Activated effector memory CD4-positive, alpha-beta T cell treated with Interleukin-2 at 50 U/mL for 16 hours (primary cell): ENCODE results near the gene TCF15.

Source experiments
- DNase-seq: peaks from one replicate; pipeline ENCODE4 v3.0.0-alpha.2; 2020

The TCF15 gene

DNA sequence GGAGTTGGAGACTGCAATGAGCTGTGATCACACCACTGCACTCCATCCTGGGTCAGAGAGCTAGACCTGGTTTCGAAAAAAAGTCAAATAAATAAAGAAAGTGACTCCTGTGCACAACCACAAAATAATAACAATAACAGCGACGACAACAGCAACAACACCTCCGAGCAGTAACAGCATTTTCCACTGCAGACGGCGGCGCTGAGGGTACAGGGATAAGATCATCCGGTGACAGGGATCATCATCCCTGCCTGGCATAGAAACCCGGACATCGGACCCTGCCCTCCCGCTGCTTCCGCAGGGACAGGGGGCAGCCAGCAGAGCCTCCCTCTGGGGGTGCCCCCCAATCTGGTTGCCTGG lies 31.4 kb upstream of the TCF15 start:
- DNase-seq: no peak

DNA sequence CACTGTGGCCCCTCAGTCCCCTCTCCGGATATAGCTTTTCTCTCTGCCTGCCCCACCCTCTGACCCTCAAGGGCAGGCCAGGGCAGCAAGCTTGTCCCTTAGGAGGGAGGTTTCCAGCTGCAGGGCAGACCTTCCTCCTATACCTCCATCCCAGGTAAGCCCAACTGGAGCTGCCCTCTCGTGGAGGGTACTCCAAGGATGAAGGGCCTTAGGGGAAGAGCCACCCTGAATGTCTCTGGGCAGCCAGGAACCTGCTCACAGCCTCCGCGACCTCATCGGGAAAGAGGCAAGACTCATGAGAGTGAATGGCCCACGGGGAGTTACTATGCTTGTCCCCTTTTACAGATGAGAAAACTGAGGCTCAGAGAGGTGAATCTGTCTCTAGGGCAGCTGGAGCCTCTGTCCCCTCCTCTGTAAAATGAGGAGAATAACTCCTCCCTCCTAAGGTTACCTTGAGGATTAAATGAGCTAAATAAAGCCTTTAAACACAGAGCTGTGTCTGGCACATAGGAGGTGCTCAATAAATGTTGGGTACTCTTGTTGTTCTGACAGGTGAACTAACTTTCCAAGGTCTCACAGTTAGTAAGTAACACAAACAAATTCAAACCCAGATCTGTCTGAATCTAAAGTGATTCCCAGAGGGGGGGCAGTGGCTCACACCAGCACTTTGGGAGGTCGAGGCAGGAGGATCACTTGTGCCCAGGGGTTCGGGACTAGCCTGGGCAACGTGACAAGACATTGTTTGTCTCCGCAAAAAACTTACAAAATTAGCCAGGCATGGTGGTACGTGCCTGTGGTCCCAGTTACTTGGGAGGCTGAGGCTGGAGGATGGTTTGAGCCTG lies 30.8 kb upstream of the TCF15 start:
- no peak for DNase-seq

DNA sequence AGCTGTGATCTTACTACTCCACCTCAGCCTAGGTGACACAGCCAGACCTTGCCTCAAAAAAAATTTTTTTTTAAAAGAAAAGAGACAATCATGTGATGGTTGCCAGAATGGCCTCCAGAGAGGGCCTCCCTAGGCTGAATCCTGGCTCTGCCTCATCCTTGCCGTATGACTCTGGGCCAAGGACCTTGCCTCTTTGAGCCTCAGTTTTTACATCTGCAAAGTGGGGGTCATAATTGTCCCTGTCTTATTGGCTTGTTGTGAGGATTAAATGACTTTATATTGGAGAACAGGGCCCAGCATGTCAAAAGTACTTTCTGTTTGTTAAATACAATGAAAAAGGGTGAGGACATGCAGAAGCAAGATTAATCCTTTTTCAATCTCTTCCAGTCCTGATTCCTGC lies 28.5 kb upstream of the TCF15 start:
- no peak for DNase-seq

DNA sequence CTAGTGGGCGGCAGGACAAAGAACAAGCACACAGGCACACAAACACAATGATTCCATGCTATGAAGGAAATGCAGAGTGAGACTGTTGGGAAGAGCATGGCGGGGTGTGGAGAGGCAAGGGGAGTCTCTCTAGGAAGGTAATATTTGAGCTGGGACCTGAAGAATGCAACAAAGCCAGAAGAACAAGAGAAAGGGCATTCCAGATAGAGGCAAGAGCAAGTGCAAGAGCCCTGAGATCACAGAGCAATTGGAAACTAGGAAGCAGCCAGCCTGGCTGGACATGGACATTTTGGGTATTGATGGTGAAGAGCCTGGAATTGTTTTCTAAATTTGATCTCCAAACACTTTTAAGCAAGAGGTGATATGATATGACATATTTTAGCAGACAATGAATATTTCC lies 27.4 kb upstream of the TCF15 start:
- DNase-seq: no peak

DNA sequence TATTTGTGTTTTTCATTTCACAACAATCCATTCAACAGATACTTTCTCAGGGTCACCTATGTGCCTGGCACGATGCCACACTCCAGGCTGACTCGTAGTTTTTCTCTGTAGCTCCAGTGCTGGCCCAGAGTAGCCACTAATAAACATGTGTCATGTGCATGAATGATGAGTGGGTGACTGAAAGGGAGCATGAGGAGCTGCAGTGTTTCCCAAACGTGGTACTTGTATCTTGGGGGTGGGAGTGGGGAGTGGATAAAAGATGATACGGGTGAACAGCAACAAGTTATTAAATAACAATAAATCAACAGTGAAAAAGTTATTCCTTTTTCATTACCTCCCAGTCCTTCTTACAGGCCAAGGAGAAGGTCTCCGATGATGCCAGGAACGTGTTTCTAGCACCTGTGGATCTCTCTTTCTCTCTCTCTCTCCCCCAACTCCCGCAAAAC lies 25.8 kb upstream of the TCF15 start:
- no peak for DNase-seq

DNA sequence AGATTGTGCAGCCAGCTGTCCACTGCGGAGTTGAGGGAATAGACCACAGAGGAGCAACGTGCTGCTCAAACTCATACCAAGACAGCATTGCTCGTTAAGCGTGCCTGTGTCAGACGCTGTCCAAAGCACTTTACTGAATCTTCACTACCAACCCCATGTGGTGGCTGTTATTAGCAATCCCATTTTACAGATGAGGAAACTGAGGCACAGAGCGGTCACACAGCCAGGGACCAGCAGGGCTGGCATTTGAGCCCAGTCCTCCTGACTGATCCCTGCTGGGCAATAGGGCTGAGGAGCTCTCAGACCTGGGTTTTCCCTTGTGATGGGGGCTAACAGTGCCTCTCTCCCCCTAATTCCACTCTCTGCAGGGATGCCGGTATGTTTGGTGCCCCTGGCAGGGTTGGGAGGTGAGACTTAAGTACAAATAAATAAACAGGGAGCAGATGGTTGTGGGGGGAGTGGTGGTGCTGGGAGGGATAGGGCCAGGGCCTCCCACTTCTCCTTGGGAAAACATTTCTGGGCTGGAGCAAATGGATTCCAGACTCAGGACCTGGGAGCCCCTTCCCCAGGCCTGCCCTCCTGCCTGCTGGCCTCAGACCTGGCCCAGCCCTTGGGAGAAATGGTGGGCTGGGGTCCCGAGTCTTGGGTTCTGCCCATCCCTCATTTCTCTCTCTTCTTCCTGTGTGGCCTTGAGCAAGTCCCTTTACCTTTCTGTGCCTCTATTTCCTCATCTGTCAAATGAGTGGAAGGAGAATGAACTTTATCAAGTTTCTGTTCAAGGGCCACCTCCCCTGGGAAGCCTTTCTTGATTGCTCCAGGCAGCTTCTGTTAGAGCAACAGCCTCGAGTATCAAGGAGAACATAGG lies 25.2 kb upstream of the TCF15 start:
- no peak for DNase-seq

DNA sequence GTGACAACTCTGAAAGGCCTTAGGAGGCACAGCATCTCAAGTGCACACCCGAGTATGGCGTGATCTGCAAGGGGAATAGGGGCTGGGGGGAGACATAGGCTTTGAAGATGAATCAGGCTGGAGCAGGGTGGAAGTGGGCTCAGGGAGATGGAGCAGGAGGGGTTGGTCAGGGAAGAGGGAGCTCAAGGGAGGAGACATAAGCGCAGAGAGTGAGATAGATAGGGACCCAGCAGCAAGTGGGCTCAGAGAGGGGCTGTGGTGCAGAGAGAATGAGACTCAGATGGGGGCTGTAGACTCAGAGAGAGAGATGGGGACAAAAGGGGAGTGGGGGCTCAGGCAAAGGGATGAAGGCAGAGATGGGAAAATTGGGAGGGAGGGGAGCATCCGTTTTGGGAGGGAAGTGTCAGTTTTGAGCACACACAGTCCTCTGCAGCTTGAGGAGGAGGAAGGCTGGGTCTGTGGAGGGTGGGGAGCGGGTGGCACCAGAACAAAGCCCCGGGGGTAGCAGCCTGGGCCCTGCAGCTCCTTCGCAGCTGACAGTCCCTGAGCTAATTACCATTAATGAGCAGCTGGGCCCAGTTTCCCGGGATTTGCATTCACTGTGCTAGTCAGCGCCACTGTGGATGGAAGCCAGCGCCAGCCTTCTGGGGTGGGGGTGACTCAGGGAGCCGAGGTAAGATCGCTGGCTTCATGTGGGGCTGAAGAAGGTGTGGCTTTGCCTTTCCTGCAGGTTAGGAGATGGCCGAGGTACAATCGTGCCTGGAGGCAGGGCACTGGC lies 24.2 kb upstream of the TCF15 start:
- no peak for DNase-seq

DNA sequence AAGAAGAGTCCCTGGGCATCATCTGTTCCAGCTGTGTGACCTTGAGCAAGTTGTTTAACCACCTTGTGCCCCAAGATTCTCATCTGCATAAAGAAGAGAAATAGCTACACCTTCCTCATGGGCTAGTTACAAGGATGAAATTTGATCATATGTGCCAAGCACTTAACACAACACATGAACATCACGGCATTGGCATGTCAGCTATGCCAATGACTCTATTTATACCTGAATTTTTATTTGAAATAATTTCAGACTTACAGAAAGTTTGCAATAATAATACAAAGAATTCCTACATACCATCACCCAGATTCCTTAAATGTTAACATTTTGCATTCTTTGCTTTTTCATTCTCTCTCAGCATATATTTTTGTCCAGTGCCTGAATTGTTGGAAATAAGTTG lies 21.0 kb upstream of the TCF15 start:
- DNase-seq: no peak

DNA sequence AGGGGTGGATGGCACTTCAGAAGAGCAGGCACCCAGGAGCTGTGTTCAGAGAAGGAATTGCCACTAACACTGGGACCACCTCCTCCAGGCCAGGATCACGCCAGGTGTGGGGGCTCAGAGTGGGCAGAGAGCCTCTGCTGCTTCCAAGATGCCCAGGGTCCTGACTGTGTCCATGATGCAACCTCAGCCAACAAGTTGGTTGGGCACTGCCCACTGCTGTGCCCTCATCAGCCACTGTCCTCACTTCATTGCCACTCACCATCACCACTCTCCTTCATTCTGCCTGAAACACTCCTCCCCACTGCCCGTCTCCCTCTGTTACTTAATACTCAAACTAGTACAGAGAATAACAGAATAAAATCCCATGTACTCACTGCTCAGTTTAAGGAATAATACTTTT lies 16.5 kb upstream of the TCF15 start:
- DNase-seq: no peak

DNA sequence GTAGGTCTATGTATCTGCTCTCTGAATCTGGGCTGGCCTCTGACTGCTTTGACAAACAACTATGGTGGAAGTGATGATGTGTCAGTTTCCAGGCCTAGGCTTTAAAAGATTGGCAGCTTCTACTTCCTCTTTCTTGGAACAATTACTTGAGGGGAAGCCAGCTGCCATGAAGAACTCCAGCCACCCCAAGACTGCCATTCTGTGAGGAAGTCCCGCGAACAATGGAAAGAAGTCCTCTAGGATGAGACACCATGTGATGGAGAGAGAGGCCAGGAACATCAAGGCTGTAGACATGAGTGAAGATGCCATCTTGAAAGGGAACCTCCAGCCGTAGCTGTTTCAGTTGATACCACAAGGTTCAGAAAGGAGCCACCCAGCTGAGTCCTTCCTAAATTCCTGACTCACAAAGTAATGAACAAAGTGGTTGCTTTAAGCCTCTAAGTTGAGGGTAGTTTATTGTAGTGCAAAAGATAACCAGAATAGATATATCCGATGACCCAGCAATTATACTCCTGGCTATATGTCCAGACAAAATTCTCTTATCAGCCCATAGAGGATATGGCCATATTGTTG lies 15.3 kb upstream of the TCF15 start:
- DNase-seq: no peak

DNA sequence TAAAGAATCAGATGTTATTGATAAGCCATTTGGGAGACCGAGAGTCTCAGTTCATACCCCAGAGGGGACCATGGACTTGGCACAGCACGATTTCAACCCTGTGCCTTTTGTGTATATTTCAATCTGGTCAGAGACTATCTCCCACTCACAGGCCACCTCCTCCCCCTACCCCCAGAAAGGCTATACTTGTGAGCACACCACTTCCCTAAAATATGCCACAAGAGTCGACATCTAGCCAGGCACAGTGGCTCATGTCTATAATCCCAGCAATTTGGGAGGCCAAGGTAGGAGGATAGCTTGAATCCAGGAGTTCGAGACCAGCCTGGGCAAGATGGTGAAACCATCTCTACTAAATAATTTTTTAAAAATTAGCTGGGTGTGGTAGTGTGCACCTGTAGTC lies 13.6 kb upstream of the TCF15 start:
- DNase-seq: no peak

DNA sequence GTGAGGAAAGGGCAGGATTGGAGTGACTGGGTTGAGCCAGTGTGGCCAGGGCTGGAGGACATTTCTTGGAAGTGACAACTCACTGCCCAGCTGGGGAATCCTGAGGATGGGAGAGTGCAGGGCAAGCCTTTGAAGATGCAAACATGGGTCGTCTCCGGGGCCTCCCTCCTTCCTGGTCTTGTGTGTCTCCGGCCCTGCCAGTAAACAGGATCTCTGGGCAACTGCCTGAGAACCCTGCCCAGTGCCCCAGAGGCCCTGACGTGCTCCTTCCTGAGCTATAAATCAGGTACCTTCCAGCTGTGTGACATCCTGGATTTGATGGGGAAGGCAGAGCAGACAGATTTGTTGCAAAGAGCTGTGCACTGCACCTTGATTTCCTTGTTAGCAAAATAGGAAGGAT lies 12.9 kb upstream of the TCF15 start:
- no peak for DNase-seq

DNA sequence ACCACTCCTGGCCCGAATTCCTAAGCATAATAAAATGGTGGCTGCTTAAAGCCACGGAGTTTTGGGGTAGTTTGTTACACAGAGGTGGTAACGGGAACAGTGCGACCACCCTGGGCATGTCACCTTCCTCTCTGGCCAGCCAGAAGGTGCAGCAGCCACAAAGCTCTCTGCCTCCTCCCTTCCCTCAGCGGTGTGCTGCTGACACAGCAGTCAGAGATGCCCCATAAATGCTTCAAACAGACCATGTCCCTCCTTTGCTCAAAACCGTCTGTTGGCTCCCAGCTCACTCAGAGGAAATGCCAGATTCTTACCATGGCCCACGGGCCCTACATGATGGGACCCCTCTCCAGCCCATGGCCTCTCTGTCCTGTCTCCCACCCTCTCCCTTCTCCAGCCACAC lies 12.1 kb upstream of the TCF15 start:
- no peak for DNase-seq

DNA sequence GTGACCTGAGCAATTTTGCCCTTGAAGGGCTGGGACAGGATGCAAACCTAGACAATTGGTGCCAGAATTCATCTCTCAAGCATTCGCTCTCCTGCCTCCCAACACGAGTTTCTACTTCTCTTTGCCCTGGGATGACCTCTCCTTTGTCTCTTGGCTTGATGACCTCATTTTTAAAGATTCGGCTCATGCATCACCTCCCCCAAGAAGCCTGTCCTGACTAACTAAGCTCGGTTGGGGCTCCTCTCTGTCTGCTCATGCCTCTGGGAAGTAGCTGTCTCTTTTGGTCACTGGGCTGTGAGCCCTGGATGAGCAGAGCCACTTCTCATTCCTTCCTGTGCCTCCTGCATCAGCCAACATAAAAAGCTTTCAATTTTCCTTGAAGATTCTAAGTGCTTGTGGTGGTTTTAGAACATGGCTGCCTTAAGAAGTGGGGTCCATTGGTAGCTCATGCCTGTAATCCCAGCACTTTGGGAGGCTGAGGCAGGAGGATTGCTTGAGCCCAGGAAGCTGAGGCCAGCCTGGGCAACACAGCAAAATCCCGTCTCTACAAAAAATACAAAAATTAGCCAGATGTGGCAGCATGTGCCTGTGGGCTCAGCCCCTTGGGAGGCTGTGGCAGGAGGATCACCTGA lies 11.1 kb upstream of the TCF15 start:
- DNase-seq: no peak

DNA sequence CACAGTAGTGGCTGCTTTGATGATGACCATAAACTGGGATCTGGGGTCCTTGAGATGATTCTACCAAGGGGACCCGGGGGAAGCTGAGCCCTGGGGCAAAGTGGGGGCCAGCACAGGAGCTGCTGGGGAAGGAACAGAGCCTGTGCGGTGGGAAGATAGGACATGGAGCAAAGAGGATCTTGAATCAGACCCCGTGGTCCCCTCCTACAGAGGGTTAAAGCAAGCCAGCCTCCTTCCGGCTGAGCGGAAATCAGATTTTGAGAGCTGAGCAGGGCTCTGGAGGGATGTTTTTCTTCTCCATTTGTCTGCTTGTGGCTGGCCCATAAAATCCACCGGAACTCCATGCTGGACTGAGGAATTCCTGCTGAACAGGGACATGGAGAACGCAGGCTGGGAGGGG lies 10.1 kb upstream of the TCF15 start:
- no peak for DNase-seq

DNA sequence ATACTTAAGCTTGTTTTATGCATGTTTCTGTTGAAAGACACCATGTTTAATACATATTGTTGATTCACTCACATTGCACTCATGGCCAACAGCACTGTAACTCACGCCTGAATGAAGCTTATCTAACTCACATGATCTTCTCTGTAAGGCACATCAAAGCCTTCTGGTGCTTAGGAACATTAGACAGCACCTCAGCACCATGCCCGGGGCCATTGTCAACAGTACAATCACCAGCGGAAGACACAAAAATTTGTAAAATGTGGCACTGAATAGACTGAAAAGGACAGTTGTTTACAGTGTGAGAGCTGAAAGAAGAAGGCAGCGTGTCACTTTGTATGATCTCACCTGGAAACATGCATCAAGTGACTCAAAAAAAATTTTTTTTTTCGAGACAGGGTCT lies 8.9 kb upstream of the TCF15 start:
- no peak for DNase-seq

DNA sequence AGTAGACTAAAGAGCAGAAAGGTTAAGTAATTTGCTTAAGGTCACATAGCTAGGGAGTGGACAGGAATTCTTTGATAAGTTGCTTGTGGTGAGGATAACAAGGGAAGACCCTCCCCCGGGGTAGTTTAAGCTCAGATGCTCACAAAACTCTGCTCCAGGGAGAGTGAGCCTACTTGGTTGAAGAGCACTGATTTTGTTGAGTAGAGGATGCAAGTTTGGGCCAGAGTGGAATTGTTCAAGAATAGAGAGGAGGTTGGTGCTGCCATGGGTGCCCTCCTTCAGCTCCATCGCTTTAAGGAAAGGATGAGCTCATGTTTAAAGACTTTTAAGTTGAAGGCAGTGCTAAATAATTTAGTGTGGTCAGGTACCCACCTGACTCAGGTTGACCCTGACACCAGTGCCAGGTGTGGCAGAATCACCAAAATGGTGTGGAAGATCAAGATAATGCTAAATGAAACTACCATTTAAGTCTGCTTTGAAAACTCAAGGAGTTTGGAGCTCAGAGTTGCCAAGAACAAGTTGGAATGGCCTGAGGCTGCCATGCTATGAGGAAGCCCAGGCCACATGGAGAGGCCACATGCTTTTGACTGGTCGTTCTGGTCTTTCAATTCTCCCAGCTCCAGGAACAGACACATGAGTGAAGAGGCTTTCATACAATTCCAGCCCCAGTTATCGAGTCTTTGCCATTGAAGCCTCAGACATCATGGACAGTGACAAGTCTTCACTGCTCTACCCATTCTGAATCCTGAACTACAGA lies 8.0 kb upstream of the TCF15 start:
- no peak for DNase-seq

DNA sequence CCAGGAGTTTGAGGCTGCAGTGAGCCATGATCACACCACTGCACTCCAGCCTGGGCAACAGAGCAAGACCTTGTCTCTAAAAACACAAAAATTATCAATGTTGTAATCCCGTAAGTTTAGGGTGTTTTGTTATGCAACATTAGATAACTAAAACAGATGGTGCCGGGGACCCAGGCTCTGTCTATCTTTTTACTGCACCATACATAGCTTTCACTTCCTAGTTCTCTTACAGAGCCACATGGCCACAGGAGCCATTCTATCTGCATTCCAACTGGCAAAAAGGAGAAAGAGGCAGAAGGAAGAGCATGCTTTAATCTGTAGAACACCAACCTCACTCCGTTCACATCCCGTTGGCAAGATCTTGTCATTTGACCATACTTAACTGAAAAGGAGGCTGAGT lies 5.4 kb upstream of the TCF15 start:
- no peak for DNase-seq

DNA sequence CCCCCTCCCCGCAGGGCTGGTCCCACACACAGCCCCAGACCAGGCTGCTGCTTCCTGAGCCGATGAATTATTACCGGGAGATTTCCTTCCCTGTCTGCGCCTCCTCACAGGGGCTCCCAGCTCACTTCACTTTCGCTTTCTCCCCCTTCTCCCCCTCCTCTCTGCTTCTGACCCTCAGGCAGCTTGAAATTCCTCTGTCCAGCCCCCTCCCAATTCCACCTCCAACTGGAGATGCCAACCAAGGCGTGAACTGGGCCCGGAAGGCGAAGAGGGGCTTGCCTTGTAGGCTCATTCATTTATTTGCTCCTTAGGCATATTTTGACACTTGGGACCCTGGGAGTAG lies 1.7 kb upstream of the TCF15 start:
- no peak for DNase-seq

DNA sequence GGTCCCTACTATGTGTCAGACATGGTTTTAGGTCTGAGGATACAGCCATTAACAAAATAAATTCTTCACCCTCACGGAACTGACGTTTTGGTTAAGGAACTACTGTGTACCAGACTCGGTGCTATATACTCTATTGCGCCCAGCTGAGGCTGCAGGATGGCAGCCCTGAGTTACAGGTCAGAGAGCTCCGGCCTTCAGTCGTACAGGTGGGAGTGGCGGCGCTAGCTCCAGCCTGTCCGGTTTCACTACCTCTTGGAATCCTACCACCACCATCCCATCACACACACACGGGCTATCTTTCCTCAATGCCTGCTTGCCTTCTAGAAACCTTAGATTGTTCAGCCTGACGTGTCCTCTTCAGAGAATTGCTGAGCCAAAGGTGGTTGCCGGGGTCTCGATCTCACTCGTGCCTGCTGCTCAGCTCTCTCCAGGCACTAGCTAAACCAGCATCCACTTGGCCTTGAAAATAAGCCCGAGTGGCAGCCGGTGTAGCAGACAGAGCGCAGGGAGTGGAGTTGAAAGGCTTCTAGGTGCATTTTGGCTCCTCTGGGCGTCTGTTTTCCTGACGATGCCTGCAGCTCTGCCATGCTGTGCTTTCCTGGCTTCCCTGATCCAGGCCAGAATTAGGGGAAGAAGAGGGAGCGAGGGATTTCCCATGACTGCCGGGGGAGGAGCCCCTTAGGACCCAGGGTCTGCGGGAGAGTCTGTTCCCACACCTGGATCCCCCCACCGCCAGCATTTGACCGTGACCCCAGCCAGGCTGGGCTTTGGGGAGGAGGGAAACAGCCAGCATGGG lies 1.1 kb upstream of the TCF15 start:
- no peak for DNase-seq

DNA sequence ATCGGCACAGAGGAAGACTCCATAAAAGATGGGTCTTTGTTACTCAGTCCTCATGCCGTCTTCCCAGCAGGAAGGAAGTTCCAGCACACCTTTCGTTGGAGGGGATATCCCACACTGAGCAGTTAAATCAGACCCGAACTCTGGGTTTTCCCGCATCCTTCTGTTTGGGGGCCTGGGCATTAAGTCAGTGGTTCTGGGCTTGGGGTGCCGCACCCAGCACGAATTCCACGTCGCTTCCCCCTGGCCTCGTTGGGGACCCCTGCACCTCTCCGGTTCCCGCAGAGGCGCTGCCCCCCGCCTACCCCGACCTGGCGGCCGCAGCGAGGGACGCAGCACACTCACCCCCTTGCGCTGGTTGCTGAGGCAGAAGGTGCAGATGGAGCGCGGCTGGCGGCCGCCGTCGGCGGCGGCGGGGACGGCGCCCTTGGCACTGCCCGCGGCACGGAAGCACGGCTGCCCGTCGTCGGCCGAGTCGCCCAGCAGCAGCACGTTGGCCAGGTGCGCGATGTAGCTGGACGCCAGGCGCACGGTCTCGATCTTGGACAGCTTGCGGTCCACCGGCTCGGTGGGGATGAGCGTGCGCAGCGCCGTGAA lies 641 bp downstream of the TCF15 start:
- no peak for DNase-seq
